MV-4-11 (cell line): ENCODE results near the gene IGF2BP2.
A peak's percentile ranks its signal among the peaks of the same experiment; 100 is the strongest.

Experiments used
- DNase-seq: peaks from one replicate; lab custom pipeline; 2025; lab: John Stamatoyannopoulos, UW

IGF2BP2 gene

GRCh38 chr3:185764980-185765370 is 59.9 kb downstream of the IGF2BP2 start:
- no peak for DNase-seq

DNA sequence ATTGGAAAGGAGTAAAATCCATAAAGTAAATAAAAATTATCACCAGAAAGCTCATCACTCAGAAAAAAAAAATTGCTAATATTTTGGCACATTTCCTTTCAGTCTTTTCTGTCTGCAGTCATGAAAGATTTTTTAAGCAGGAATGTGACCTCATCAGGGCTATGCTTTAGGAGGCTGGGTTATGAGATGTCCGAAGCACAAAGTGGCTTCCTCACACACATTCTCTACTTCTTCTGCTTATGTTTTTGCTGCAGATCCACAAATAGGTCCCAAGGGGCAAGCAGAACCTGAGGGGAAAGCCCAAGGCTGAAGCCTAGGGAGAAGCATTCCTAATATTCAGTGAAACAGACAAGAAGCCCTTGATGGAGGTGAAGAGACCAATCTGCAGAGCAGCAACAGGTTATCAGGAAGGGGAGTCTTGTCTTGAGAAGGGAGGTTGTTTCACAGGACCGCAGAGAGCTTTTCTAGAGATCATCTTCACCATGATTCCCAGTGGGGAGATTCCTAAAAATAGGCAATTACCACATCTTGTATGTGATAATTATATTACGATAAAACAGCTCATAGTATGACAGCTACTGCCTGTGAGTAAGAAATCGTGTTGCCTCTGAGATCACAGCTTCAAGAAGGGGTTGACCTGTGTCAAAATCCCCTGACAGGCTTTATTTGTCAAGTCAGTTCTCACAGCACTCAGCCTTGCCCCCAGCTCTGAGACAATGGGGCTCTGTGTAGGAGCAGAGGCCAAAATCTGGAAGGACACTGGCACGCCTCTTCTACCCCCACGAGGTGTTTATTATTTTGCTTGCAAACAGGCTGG is 60.5 kb downstream of the IGF2BP2 start:
- DNase-seq = no peak

DNA sequence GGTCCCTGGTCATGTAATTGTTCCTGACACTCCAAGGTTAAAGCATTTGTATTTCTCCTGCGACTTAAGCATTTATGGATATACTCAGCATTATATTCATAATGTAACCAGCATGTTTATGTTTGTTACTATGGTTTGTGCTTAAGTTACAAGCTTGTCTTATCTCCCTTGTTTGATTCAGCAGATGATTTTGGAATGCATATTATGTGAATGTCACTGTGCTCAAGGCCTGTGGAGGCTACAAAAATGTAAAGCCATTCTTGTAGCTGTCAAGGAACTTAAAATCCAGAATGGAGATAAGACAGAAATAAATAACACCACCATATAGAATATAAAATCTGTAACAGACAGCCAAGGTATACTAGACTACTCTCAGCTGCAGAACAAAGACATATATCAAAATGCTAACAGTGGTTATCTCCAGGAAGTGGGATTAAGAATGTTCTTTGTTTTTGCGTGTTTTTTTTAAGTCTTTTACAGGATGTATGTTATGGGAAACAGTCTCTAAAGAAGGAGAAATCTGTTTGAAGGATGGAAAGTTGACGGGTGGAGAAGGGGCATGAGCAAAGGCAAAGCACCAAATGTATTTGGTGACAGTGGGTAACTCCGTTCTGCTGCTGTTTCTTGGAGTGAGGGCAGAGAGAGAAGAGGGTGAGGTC is 61.4 kb downstream of the IGF2BP2 start:
- peak; percentile 14 for DNase-seq

- no peak for DNase-seq
Observed at GRCh38 chr3:185760550-185760949, 64.3 kb downstream of the IGF2BP2 start.

DNA sequence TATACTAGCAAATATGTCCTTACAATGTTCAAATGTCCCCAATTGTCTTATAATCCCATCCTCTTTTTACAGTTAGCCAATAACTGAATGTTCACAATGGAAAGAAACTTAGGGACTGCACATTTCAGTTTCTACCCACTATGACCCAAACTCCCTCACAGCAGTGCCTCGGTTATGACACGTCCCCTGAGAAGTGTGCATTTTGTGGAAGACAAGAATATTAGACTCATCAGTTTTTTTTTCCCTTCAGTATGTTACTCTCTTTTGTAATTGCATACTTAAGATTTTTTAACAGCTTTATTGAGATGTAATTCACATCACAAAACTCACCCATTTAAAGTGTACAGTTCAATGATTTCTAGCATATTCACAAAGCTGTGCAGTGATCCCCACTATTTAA is 64.8 kb downstream of the IGF2BP2 start:
- peak; percentile 54 for DNase-seq

- no peak for DNase-seq
Observed at GRCh38 chr3:185759512-185759911, 65.3 kb downstream of the IGF2BP2 start.

DNA sequence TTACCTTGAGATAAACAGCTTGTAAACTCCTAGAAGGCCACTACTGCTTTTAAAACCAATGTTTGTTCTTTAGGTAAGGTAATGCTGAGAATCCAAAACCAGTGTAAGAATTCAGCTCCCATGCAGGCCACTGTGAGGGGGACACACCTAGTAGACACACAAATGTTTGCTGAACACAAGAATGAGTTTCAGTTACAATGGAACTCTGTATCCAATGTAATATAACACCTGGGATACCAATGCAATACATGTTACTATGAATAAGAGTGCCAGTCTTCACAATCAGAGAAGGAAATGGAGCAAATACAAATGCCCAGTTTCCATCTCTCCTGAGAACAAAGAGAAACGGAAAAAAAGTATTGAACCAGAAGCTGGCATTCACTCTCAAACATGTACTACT is 65.9 kb downstream of the IGF2BP2 start:
- DNase-seq = no peak

DNA sequence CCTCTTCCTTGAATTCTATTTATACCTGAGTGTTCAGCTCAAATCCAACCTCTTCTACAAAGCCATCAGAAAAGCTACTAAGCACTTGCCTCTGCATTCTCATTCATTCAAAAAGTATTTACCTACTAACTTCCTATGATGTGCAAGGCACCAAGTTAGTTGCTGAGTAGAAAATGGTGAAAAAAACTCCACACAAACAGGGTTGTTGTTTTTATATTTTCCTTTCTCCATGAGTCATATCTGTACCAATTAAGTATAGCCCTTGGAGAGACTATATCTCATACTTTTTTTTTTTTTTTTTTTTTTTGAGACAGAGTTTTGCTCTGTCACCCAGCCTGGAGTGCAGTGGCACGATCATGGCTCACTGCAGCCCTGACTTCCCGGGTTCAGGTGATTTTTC is 67.7 kb downstream of the IGF2BP2 start:
- no peak for DNase-seq

GRCh38 chr3:185756477-185756876 is 68.4 kb downstream of the IGF2BP2 start:
- DNase-seq = no peak

- no peak for DNase-seq
Observed at GRCh38 chr3:185754920-185755319, 69.9 kb downstream of the IGF2BP2 start.

- peak; percentile 23 for DNase-seq
Observed at GRCh38 chr3:185753354-185753753, 71.5 kb downstream of the IGF2BP2 start.

DNA sequence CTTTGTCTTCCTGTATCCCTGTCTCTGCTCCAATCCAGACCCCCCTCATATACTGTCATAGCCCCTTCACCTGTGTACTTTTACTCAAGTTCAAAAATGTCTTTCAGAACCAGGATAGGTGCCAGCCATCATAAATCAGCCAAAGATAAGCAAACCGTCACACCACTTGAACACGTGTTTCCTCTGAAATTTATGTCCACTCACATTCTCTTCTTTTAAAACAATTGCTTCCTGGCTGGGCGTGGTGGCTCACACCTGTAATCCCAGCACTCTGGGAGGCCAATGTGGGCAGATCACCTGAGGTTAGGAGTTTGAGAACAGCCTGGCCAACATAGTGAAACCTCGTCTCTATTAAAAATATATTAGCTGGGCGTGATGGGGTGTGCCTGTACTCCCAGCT is 74.1 kb downstream of the IGF2BP2 start:
- DNase-seq = no peak

DNA sequence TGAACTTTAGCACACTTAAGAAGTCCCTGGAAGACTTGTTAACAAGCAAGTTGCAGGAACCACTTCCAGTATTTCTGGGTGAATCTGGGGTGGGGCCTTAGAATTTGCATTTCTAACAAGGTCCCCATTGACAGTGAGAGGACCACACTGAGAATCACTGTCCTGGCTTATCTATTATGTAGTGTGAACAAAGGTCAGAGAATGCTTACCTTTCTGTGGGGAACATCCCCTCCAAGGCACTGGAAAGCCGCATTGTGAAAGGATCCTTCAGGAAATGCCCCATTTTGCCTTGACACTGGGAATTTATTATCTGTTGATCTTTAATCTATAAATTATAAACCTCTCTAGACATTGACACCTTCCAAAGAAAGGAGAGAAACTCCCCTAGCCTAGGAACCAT is 74.8 kb downstream of the IGF2BP2 start:
- DNase-seq = no peak

- DNase-seq = peak; percentile 19
Observed at GRCh38 chr3:185746470-185746869, 78.4 kb downstream of the IGF2BP2 start.

DNA sequence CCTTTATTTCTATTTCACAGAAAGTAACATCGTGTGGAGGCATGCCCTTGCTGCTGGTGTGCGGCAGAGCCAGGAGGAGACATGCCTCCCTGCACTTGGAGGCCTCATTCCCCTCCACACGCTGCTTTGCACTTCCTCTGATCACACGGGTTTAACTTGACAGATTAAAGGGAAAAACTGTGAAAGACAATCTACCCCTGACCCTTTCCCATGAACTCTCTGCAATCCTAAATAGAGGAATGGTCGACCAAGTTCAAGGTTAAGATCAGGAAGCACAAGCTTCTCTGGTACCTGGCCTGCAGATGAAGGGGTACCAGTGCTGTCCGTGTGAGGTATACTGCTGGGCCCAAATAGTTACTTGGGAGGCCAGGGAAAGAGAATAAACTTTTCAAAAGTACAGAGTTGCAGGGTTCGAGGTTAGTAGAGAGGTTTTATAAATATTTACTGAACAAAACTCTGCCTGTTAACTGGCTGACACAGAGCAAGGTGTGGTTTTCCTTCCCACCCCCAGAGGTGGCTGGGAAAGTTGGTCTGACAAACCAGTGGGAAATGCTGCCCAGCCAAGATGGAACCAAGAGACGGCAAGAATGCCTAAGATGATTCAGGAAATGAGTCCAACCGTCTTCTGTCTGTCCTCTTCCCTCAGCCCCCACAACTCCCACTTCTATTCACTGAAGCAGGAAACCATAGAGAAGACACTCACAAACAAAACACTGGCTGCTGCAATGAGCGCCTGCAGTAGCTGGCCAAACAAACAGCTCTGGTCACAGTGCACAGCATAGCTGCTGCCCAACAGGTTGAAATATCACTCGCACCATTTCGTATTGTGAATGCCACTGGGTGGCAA is 79.6 kb downstream of the IGF2BP2 start:
- peak; percentile 76 for DNase-seq

DNA sequence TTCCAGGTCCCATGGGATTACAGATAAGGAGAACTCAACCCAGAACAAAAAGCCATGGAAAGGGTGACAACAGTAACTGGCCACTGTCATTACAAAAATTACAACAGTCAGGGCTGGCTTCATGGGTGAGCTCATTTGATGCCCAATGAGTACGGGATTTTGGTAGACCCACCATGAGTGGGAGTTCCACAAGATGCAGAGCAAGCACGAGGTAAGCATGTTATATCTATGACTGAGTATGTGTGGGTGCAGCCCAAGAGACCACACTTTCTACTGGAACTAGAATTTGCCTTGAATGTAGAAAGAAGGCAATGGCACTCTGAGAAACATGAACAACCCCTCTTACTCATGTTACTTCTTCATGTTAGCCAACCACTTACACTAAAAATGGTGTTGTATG is 83.3 kb downstream of the IGF2BP2 start:
- DNase-seq = no peak

- DNase-seq = no peak
Observed at GRCh38 chr3:185740133-185740532, 84.7 kb downstream of the IGF2BP2 start.

DNA sequence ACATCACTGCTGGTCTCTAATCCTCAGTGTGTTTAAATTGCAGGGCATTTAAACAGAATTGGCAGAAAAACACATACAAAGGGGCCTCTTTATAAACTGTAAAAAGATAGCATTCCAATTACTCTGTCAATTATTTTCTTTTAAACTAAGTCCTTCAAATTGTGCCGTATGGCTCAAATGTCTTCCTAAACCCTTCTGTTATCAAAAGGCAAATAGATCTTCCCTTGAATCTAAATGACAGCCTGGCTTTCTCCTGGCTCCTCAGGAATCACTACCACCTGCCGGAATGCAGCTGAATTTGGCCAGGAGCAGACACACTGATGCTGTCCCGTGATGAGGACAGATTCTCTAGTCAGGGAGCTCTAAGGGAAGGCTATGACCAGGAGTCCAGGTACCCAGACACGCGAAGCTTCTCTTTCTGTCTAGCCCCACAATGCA is 85.6 kb downstream of the IGF2BP2 start:
- no peak for DNase-seq

GRCh38 chr3:185737740-185738680 is 86.8 kb downstream of the IGF2BP2 start:
- peak; percentile 38 for DNase-seq

GRCh38 chr3:185737020-185737419 is 87.8 kb downstream of the IGF2BP2 start:
- no peak for DNase-seq

DNA sequence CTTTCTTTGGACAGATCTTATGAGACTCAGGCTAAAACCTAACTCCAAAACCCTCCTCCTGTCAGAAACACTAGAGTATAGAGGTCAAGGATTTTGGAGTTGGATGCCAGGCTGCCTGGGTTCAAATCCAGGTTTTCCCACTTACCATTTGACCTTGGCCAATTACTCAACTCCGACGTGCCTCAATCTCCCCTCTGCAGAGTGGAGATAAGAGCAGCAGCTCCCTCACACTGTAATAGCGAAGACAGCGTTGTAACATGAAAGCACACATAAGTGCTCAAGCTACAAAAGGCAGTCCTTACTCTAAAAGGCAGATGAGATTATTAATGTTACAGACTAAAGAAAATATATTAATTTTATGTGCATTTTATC is 90.1 kb downstream of the IGF2BP2 start:
- DNase-seq = no peak
